Activated CD8-positive, alpha-beta memory T cell treated with anti-CD3 and anti-CD28 coated beads for 1 hour (primary cell): ENCODE measurements around the gene IQSEC3.
"Not testable (repeated sequence)": the region's sequence is repeated elsewhere in the genome, so short reads cannot be mapped to it uniquely, and the experiment has no call there.

Experiments used
- DNase-seq, 2 donors: peaks; one replicate each; pipeline ENCODE4 v3.0.0-alpha.2; 2020; ENCODE audit warnings: low read depth in 1 of 2; ENCODE audit errors: extremely low read depth in 1 of 2

IQSEC3 gene

GRCh38 chr12:212715-213526 lies 146.4 kb downstream of the IQSEC3 start:
- DNase-seq, result no peak

- no peak for DNase-seq
Observed at GRCh38 chr12:213527-213932, 147.0 kb downstream of the IQSEC3 start.

GRCh38 chr12:214003-214741 lies 147.6 kb downstream of the IQSEC3 start, which contains the start of gene SLC6A12:
Gene SLC6A12, minus strand, starts transcription at chr12:214157. Its CDS starts 4,171 bp downstream, at chr12:209986.
- DNase-seq, result no peak

DNA sequence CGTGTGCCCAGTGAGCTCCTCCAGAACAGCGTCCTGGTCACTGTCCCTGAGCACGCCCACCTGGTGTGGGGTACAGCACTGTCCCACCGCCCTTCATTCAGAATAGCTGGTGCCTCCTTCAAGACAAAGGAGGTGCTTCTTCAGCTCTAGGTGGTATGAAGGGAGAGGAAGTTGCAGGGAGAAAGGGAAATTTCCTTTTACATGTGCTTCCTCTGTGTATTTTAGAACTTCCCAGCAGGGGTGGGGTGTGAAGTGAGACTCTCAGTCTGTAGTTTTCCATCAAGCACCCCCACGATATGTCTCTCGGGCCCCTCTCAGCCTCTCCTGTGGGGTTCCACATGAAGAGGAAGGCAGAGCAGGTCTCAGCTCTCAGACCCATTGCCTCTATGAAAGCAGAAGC lies 148.5 kb downstream of the IQSEC3 start:
- no peak for DNase-seq

DNA sequence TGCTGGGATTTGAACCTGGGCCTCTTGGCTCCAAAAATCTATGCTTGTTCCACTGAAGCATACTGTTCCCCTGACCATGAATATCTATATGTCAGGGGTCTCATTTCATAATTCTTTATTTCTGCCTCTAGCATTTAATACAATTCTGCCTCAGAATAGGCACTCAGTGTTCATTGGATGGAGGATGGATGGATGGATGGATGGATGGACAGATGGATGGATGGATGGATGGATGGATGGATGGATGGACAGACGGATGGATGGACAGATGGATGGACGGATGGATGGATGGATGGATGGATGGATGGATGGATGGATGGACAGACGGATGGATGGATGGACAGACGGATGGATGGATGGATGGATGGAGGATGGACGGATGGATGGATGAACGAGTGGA lies 150.5 kb downstream of the IQSEC3 start:
- not testable (repeated sequence) for DNase-seq

DNA sequence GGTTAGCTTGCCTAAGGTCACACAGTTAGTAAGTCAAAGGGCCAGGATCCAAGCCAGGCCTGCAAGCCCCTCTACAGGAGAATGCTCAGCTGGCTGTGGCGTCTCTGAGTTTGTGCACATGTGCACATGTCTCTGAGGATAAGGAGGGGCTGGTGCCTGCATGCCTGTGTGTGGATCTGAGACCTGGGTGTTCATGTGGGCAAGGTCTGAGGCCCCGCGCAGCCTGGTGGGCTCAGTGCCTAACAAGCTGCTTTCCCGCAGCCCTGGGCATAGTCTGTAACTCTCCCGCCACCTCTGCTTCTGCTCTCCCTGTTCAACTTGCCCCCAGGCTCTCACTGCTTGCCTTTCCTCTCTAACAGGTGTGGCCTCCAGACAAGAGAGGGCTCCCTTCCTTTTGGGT lies 151.7 kb downstream of the IQSEC3 start:
- no peak for DNase-seq

- no peak for DNase-seq
Observed at GRCh38 chr12:218728-219590, 152.4 kb downstream of the IQSEC3 start.

- DNase-seq, result peak in 1 of 2 donors; percentile 14
Observed at GRCh38 chr12:219891-220352, 153.4 kb downstream of the IQSEC3 start.

DNA sequence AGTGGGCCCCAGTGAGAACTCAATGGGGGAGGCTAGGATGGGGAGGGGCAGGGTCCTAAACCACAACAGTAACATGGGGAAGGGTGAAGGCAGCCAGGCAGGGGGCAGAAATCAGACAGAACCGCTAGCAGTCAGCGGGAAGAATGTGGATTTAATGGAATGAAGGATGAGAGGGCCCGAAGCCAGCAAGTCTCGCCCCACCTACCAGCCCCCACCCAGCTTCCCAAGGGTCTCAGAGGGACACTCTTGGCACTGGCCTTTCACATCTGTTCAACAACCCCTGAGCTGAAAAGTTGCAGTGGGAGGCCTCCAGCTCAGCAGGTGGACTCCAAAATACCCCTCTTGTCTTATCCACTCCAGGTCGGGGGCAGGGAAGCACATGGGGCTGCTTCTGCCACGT lies 153.9 kb downstream of the IQSEC3 start:
- DNase-seq, result no peak

GRCh38 chr12:220946-221550 lies 154.5 kb downstream of the IQSEC3 start:
- DNase-seq, result no peak

GRCh38 chr12:221736-222135 lies 155.2 kb downstream of the IQSEC3 start:
- DNase-seq, result no peak

- DNase-seq, result no peak
Observed at GRCh38 chr12:223841-224240, 157.3 kb downstream of the IQSEC3 start.

DNA sequence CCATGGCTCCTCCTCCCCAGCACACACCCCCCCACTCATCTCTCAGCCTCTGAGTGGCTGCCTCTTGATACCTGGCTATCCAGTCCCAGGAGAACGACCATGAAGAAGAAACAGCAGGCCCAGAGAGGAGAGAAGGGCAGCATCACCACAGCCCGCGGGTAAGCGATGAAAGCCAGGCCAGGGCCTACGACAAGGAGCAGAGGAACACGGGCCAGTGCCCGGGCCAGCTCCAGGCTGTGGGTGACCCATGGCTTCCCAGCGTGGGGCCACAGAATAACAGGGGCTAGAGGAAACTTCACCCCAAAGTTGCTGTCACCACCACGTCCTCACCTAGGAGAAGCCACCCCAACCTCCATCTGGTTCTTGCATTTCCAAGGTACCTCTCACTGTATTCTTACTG lies 157.8 kb downstream of the IQSEC3 start:
- DNase-seq, result no peak

- no peak for DNase-seq
Observed at GRCh38 chr12:225012-225411, 158.4 kb downstream of the IQSEC3 start.

GRCh38 chr12:226401-226800 lies 159.8 kb downstream of the IQSEC3 start:
- no peak for DNase-seq

GRCh38 chr12:227286-227915 lies 160.8 kb downstream of the IQSEC3 start:
- no peak for DNase-seq
